Femur (tissue), 1 donor: ENCODE data around the gene LRFN4.
"Not testable (repeated sequence)": the region's sequence is repeated elsewhere in the genome, so short reads cannot be mapped to it uniquely, and the experiment has no call there.

Experiments
- DNase-seq: peaks from one replicate; pipeline ENCODE4 v3.0.0-alpha.2; 2017

Gene LRFN4

DNA sequence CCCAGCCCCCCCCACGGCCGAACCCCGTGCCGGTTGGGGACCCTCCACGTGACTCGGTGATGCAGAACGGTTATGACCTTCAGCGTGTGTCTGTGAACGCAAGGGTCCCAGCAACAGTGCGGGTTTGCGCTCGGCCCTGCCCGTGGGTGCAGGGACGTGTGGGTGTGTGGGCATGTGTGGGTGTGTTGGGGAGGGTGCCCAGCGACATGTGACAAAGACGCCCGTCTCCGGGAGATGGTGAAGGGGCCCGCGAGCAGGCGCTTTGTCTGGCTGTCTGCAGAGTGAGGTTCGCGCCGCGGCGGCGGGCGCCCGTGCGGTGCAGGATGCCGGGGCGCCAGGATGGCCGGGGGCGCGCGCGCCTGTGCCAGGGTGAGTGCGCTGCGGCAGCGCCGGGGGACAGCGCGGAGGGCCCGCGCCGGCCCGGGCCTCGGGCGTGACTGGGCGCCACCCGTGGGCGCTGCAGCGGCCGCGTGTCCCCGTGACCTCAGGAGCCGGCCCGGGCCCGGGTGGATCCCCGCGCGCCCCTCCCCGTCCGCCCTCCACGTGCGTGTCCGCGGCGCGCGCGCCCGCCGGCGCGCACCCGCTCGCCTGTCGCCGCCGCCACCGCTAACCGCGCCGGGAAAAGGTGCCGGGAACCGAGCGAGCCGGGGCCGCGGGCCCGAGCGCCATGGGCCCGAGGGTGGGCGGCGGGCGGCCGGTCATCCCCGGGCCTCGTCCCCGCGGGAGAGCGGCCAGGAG, at the start of gene LRFN4:
Gene LRFN4 (plus strand): TSS at position 569 of the 738 bp plus-strand sequence. CDS start 681 bp downstream, outside the sequence.
- no peak for DNase-seq

DNA sequence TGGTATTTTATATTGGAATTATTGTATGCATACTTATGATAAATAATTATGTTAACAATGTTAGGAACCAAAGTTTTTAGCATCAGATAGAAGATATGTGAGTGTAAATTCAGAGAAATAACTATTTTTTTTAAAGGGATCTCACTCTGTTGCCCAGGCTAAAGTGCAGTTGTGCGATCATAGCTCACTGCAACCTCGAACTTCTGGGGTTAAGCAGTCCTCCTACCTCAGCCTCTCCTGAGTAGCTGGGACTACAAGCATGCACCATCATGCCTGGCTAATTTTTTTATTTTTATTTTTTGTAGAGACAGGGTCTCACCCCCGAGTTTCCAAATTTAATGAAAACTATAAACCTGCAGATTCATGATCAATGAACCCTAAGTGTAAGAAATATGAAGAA, 47.3 kb upstream of the LRFN4 start:
- DNase-seq, result no peak

DNA sequence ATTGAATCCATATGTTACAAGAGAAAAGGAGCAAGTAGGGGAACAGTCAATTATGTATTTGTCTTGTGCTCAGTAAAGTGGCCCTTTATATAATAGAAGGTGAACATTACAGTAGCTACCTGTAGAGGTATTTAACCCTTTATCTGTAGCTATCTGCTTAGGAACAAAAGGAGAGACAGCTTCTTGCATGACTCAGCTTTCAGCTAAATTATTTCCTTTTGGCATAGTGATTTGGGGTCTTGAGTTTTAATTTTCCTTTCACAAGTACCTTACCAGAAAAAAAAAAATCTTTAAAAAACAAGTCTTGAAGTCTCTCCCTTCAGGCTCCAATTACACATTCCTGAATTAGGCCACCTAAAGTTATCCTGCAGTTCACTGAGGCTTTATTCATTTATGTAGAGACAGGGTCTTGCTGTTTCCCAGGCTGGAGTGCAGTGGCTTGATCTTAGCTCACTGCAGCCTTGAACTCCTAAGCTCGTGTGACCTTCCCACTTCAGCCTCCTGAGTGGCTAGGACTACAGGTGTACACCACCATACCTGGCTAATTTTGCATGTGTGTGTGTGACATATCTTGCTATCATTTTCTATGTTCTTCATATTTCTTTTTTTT, 46.2 kb upstream of the LRFN4 start:
- no peak for DNase-seq

DNA sequence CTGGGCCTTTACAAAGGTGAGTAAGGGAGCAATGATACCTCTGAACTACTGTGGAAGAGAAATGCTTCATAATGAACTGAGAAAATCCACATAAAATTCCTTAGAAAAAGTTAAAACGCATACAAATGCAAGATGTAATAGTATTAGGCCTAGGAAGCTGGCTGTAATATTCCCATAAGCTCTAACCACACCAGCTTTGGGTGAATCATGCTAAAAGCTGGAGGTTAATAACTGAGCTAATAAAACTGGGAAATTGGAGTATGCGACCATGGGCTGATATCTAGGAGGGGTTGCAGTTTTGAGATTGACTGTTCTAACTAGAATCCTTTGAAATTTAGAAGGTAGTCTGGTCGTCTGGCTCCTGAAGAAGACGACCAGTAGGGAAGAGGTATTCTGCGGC, 42.2 kb upstream of the LRFN4 start:
- DNase-seq, result no peak

DNA sequence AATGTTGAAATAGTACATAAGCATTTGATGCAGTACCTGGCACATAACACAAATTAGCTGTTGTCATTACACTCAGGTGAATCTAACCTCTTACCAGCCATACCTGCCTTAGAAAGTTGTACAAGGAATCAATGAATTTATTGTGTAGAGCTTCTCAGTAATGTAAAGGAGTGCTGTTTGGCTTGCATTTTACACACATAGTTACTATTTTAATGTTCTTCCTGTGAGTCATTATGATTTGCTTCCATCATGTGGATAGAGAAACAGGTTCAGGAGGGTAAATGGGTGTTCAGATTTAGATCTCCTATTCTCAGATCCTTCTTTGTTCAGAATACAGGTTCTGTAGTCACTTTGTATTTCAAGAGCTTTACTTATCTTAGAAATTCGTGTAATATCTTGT, 41.2 kb upstream of the LRFN4 start:
- no peak for DNase-seq

DNA sequence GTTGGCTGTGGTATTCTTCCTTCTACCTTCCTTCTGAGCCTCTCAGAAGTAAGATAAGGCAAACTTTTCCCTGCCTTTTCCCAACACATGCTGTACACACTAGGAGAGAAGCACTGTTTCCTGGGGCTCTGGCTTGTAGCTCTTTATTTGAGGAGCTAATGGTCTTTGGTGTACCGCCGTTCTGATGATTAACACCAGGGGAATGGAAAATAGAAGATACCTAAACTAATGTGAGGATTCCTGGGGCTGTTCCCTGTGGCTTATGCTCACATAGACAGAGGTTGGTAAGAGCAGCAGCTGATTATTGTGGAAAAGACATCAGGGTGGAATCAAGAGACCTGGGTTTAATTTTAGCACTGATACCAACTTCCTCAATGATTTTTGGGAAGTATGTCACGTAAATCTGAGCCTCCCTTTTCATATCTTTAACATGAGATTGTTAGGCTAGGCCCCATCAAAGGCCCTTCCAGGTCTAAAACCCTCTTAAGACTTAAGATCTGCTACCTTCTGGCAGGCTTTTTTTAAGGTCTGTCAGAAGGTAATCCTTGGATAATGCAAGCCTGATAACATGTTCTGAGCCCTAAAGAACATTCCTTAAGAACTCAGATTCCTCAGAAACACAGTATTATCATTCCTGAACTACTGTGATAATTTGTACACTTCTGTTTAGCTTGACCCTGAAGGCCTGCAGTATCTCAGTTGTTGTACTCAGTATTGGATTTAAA, 38.5 kb upstream of the LRFN4 start:
- DNase-seq, result no peak

DNA sequence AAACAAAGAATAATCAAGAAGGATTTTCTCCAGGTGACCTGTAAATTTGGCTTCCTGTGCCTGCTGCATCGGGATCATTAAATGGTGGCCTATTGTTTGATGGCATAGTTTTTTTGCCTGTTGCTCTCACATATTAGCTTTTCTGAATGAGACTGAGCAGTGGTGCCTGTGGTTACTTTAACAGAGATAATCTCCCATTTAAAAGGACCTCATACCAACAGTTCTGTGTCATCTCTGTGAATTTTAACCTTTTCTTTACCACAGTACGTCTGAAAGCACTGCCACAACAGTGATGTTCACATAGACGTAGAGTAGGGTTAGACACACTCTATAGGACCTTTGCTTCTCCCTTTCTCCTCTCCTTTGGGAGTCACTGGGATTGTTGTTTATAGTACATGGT, 36.5 kb upstream of the LRFN4 start:
- no peak for DNase-seq

DNA sequence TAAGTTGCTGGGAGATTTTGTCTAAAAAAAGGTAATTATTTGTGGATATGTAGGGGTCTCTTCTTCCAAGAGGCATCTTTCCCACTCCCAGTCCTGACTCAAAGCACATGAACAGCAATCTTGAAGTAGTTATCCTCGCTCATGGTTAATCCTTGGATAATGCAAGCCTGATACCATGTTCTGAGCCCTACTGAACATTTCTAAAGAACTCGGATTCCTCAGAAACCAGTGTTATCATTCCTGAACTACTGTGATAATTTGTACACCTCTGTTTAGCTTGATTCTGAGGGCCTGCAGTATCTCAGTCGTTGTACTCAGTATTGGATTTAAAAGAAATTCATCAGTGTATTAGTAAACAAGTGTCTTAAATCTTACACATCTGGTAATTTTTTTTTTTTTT, 36.0 kb upstream of the LRFN4 start:
- DNase-seq, result no peak

DNA sequence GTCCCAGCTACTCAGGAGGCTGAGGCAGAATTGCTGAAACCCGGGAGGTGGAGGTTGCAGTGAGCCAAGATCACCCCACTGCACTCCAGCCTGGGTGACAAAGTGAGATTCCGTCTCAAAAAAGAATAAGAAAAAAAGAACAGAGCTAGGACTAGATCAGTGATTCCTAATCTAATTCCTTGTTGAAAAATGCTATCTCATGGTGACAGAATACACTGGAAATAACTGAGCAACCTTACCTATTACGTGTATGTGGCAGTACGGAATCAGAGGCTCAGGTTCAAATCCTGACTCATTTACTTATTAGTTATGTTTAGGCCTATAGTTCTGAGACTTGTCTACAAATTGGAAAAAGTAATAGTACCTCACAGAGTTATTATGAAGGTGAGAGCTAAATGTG, 33.2 kb upstream of the LRFN4 start:
- DNase-seq, result no peak

DNA sequence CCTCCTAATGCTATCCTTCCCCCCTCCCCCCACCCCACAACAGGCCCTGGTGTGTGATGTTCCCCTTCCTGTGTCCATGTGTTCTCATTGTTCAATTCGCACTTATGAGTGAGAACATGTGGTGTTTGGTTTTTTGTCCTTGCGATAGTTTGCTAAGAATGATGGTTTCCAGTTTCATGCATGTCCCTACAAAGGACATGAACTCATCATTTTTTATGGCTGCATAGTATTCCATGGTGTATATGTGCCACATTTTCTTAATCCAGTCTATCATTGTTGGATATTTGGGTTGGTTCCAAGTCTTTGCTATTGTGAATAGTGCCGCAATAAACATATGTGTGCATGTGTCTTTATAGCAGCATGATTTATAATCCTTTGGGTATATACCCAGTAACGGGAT, 32.3 kb upstream of the LRFN4 start:
- DNase-seq, result not testable (repeated sequence)

DNA sequence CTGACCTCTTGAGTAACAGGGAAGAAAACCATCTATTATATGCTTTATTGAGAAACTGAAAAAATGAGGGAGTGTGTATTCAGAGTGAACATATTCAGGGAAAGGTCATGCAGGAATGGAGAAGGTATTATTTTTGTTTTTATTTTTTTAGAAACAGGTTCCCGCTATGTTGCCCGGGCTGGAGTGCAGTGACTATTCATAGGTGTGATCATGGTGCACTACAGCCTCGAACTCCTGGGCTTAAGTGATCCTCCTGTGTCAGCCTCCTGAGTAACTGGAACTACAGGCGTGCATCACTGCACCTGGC, 22.4 kb upstream of the LRFN4 start:
- no peak for DNase-seq

DNA sequence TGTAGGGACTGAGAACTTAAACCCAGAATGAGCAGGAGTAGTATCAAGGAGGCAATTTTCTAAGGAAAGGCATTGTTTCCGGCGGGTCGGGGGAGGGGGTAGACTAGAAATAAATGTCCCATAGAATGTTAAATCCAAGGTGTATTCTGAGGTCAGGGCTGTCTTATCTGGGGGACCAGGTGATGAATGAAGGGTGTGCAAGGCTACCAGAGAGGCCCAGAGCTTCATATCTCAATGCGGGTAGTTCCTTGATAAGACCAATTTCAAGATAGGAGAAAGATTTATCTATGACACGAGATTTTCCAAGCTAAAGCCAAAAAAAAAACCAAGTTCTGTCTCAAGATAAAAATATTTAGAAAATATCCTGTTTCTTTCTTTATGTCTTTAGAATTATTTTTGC, 21.9 kb upstream of the LRFN4 start:
- no peak for DNase-seq

DNA sequence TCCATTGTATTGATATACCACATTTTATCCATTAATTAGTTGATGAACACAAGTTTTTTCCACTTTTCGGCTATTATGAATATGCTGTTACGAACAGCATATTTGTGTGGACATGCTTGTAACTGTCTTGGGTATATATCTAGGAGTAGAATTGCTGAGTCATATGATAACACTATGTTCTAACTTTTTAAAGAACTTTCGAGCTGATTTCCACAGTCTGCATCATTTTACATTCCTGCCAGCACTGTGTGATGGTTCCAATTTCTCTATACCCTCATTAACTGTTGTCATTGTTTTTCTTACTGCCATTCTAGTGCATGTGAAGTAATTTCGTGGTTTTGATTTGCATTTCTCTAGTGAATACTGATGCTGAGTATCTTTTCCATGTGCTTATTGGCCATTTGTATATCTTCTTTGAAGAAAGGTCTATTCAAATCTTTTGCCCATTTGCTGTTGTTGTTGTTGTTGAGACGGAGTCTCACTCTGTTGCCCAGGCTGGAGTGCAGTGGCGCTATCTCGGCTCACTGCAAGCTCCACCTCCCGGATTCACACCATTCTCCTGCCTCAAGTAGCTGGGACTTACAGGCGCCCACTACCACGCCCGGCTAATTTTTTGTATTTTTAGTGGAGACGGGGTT, 21.0 kb upstream of the LRFN4 start:
- no peak for DNase-seq

DNA sequence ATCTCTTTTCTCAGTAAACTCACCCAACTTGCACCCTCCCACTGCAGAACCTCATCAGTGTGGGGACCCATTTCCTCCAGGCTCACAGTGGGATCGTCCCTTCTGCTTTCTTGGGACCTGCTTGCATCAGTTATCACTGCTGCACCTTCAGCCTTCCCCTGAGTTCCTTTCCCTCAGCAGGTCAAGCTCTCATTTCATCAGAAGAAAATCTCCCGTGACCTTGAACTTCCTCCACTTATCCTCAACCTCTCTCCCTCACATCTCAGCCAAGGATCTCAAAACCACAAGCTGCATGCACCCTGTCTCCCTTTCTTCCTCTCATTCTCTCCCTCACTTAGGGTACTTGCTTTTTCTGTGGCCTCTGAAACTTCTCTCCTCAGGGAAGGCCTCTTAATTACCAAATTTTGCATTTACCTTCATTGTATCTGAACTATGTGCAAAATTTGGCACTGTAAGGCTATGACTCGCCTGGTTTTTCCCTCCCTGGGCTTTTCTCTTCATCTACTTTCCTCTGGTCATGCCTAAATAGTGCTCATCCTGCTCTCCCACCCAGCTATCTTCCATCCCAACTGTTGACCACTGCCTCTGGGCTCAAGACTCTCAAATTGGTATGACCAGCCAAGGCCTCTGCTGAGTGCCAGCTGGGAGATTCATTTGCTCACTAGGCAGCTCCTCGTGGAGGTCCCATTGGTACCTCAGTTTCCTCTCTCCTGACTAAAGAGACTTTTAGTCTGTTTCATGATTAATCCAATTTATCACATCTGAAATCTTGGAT, 16.4 kb upstream of the LRFN4 start:
- DNase-seq, result no peak

DNA sequence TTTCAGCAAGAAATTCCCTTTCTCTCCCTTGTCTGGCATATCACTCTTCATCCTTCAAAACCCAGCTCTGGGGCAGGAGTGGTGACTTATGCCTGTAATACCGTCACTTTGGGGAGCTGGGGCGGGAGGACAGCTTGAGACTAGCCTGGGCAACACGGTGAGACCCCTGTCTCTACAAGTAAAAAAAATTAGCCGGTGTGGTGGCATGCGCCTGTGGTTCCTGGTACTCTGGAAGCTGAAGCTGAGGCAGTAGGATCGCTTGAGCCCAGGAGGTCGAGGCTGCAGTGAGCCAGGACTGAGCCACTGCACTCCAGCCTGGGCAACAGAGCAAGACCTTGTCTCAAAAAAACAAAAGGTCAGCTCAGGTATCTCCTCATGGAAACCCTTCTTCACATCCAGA, 15.0 kb upstream of the LRFN4 start:
- DNase-seq, result no peak

DNA sequence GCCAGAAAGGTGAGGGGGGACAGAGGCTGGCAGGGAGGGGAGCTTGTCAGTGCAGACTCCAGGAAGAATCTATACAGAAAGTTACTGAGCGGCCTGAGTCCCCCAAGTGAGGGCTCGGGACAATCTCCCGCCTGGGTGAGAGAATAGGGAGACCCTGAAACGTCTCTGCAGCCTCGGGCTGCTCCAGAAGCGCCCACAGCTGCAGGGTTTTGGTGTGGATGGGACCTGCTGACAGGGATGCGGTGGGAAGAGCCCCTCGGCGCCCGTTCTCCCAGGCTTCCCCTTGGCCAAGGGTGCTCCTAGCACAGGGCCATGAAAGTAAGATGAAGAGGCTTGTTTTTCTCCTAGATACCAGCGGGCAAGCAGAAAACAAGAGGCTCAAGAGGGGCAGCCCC, 14.4 kb upstream of the LRFN4 start:
- no peak for DNase-seq

DNA sequence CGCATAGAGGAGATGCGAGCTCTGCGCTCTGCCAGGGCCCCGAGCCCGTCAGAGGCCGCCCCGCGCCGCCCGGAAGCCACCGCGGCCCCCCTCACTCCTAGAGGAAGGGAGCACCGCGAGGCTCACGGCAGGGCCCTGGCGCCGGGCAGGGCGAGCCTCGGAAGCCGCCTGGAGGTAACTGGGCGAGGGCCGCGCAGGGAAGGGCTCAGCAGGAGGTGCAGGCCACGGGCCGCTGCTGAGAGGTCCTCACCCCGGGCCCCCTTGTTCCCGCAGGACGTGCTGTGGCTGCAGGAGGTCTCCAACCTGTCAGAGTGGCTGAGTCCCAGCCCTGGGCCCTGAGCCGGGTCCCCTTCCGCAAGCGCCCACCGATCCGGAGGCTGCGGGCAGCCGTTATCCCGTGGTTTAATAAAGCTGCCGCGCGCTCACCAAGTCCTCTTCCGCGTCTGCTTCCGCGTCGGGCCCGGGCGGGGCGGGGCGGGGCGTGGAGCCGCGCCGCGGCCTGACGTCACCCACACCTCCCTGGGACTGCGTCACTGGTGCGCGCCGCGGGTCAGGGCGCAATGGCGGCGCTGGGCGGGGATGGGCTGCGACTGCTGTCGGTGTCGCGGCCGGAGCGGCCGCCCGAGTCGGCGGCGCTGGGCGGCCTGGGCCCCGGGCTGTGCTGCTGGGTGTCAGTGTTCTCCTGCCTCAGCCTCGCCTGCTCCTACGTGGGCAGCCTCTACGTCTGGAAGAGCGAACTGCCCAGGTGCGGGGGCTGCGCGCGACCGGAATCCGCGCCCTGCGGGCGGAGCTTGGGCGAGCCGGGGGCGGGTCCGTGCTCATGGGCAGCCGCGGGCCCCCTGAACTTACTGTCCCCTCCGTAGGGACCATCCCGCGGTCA, 13.7 kb upstream of the LRFN4 start, which contains the start of gene RCE1:
Gene RCE1 (plus strand): TSS at position 546 of the 880 bp plus-strand sequence. CDS start 15 bp downstream, at position 561.
- peak; percentile 95 for DNase-seq

DNA sequence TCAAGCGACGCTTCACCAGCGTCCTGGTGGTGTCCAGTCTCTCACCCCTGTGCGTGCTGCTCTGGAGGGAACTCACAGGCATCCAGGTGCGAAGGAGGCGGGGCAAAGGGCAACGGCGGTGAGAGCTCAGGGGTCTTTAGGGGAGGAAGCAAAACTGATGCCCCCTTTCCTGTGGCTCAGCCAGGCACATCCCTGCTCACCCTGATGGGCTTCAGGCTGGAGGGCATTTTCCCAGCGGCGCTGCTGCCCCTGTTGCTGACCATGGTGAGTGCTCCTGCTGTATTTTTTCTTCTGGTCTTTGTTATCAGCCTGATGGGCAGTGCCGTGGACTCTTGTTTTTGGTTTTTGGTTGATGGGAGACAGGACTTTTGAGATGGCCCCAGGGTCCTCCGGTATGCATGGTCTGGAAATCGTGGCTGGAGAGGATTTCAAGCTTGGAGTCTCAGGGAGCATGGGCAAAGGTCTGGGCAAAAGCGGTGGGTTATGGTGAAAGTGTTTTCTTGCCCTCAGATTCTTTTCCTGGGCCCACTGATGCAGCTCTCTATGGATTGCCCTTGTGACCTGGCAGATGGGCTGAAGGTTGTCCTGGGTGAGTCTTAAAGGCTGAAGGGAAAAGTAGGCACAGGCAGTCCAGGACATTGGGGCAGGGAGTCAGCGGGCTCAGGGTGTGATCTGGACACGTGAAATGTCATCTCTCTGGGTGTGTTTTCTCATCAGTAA, 12.9 kb upstream of the LRFN4 start:
- no peak for DNase-seq

DNA sequence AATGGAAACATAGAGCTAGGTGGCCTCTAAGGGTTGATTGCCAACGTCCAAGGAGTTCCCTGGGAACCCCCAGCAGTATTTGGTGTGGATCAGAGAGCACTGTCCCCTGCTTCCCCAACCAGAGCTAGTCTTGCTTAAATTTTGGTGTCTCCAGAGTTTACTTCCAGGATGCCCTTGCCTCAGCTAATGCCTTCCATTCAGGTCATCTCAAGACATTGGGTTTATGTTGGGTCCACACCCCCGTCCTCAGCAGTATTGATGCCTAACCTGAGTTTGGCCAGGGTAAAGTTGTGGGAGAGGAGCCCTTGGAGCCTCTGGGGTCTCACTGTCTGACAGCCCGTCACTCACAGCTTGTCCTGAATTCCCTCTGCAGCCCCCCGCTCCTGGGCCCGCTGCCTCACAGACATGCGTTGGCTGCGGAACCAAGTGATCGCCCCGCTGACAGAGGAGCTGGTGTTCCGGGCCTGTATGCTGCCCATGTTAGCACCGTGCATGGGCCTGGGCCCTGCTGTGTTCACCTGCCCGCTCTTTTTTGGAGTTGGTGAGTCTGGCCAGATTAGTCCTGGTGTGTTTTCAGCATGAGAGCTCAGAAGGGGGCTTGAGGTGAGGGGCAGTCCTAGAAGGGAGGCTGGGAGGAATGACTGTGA, 12.2 kb upstream of the LRFN4 start:
- peak; percentile 19 for DNase-seq

DNA sequence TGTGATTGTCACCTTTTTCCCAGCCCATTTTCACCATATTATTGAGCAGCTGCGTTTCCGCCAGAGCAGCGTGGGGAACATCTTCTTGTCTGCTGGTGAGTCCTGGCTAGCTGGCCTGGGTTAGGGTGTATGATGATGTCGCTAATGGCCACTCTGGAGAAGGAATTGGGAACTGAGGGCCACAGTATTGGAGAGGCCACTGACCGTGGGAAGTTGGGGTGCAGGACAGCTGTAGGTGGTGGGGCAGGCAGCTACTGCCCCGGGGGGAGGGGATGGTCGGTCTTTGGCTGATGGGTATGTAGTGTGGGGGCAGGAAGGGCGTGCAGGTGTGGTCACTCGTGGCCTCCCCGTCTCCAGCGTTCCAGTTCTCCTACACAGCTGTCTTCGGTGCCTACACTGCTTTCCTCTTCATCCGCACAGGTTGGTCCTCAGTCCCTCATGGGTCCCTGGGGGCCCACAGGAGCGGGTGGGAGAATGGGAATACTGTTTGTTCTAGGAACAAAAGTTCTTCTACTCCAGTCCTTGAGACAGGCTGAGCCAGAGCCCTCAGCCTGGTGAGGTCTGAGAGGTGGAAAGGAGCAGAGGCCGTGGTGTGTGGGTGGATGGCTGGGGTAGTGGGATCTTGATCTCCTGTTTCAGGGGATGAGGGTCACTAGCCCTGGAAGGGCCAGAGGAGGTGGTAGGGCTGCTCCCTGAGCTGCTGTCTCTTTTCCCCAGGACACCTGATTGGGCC, 11.6 kb upstream of the LRFN4 start:
- DNase-seq, result peak; percentile 18
